Midbrain (tissue), 1 donor: ENCODE data around the gene SNAP23.
A peak's percentile ranks its signal among the peaks of the same experiment; 100 is the strongest.
"Not testable (repeated sequence)": the region's sequence is repeated elsewhere in the genome, so short reads cannot be mapped to it uniquely, and the experiment has no call there.

Experiments
- DNase-seq: peaks from one replicate; lab custom pipeline; 2025; lab: John Stamatoyannopoulos, UW

SNAP23 gene

GRCh38 chr15:42498212-42499068, 3.0 kb downstream of the SNAP23 start:
- no peak for DNase-seq

GRCh38 chr15:42499858-42500609, 4.6 kb downstream of the SNAP23 start:
- DNase-seq = no peak

GRCh38 chr15:42502477-42502876, 7.0 kb downstream of the SNAP23 start:
- DNase-seq = no peak

GRCh38 chr15:42503825-42504224, 8.4 kb downstream of the SNAP23 start:
- DNase-seq = no peak

GRCh38 chr15:42504631-42505030, 9.2 kb downstream of the SNAP23 start:
- no peak for DNase-seq

- DNase-seq = no peak
Observed at GRCh38 chr15:42507514-42507913, 12.1 kb downstream of the SNAP23 start.

- no peak for DNase-seq
Observed at GRCh38 chr15:42508263-42508690, 12.8 kb downstream of the SNAP23 start.

GRCh38 chr15:42510258-42511006, 15.0 kb downstream of the SNAP23 start:
- no peak for DNase-seq

GRCh38 chr15:42511007-42511391, 15.6 kb downstream of the SNAP23 start:
- no peak for DNase-seq

GRCh38 chr15:42523331-42523730, 27.9 kb downstream of the SNAP23 start:
- DNase-seq = no peak

- no peak for DNase-seq
Observed at GRCh38 chr15:42528970-42529369, 33.5 kb downstream of the SNAP23 start.

GRCh38 chr15:42533246-42533645, 37.8 kb downstream of the SNAP23 start:
- no peak for DNase-seq

- DNase-seq = no peak
Observed at GRCh38 chr15:42544853-42545629, 49.6 kb downstream of the SNAP23 start.

- no peak for DNase-seq
Observed at GRCh38 chr15:42547918-42548248, 52.4 kb downstream of the SNAP23 start.

GRCh38 chr15:42548249-42549031, 53.0 kb downstream of the SNAP23 start, which contains the start of the genes HAUS2 and LRRC57:
TSS of gene HAUS2 (plus strand) at chr15:42548838. CDS start at chr15:42548873, 35 bp downstream.
TSS of gene LRRC57 (minus strand) at chr15:42548793. CDS start at chr15:42548434, 359 bp downstream.
- DNase-seq = peak; percentile 80

- DNase-seq = peak; percentile 43
Observed at GRCh38 chr15:42549032-42549491, 53.6 kb downstream of the SNAP23 start.

- DNase-seq = no peak
Observed at GRCh38 chr15:42549741-42550392, 54.4 kb downstream of the SNAP23 start.

- DNase-seq = no peak
Observed at GRCh38 chr15:42553554-42553953, 58.1 kb downstream of the SNAP23 start.

GRCh38 chr15:42556550-42557207, 61.2 kb downstream of the SNAP23 start:
- DNase-seq = not testable (repeated sequence)
